ENCODE data around the gene EEF2KMT. TPM values are rescaled to one million over a fixed set of nuclear protein-coding genes. Genes with fewer than 3 reads are reported as not detected.
"Not testable (repeated sequence)": the region's sequence is repeated elsewhere in the genome, so short reads cannot be mapped to it uniquely, and the experiment has no call there.

EEF2KMT gene, protein sequence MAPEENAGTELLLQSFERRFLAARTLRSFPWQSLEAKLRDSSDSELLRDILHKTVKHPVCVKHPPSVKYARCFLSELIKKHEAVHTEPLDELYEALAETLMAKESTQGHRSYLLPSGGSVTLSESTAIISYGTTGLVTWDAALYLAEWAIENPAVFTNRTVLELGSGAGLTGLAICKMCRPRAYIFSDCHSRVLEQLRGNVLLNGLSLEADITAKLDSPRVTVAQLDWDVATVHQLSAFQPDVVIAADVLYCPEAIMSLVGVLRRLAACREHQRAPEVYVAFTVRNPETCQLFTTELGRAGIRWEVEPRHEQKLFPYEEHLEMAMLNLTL
- total RNA-seq, result 10 to 100 TPM in 1 of 2 donors, 1 to 10 TPM in 1; 8.6 to 15.6 TPM
- 11.7 TPM for polyA plus RNA-seq (2013, experiment 1 of 2)
- 10.2 TPM for polyA plus RNA-seq (2013, experiment 2 of 2)
- long read RNA-seq, experiment 1, partial matches to known transcripts, result 3 of 6 reads
- long read RNA-seq, experiment 1, other reads (novel, unspliced or antisense), result 3 of 6 reads
- long read RNA-seq, experiment 2, transcript EEF2KMT-201 (8 exons, 2,390 nt), result major isoform, 15 of 36 reads
- long read RNA-seq, experiment 2, partial matches to known transcripts, result 3 of 36 reads
- long read RNA-seq, experiment 2, other reads (novel, unspliced or antisense), result 15 of 36 reads
- long read RNA-seq, experiment 3, transcript EEF2KMT-201 (8 exons, 2,390 nt), result major isoform, 46 of 105 reads
- long read RNA-seq, experiment 3, transcript EEF2KMT-202 (7 exons, 2,268 nt), result minor isoform, 12 of 105 reads
- long read RNA-seq, experiment 3, partial matches to known transcripts, result 3 of 105 reads
- long read RNA-seq, experiment 3, other reads (novel, unspliced or antisense), result 43 of 105 reads
- long read RNA-seq, experiment 4, transcript EEF2KMT-201 (8 exons, 2,390 nt), result major isoform, 7 of 17 reads
- long read RNA-seq, experiment 4, transcript EEF2KMT-202 (7 exons, 2,268 nt), result major isoform, 7 of 17 reads
- long read RNA-seq, experiment 4, partial matches to known transcripts, result 0 of 17 reads
- long read RNA-seq, experiment 4, other reads (novel, unspliced or antisense), result 3 of 17 reads

- H3K36me3 ChIP-seq (ENCODE audit: control insufficient read depth, insufficient read depth, low read length); H3K9me3 Mint-ChIP-seq; H3K4me1 Mint-ChIP-seq; H3K27me3 Mint-ChIP-seq (ENCODE audit: insufficient read depth); H3K27ac ChIP-seq (ENCODE audit: low read depth, low read length); H3K27me3 ChIP-seq (ENCODE audit: control insufficient read depth, insufficient read depth, low read length, poor library complexity, severe bottlenecking); H3K4me1 ChIP-seq (ENCODE audit: control insufficient read depth, insufficient read depth, low read length); H3K36me3 Mint-ChIP-seq (ENCODE audit: low read depth); H3K9me3 ChIP-seq (ENCODE audit: control insufficient read depth, low read length): not testable (repeated sequence)
- DNase-seq, result peak; percentile 99
- WGBS, 2 experiments (ENCODE audit: insufficient coverage in 1 of 2, insufficient read length in 1 of 2), result 0% methylated on average over 14 to 67 of the region's 67 CpGs
- Histone ChIP-seq H3K9ac (ENCODE audit: extremely low read depth, low read length, poor library complexity, severe bottlenecking) (peak within 1 kb of the TSS; percentile 41), H3K4me3 (ENCODE audit: low read length) (peak within 1 kb of the TSS; percentile 82)
- peak within 1 kb of the TSS; percentile 80 for H3K4me3 Mint-ChIP-seq
- H3K27ac Mint-ChIP-seq, result peak within 1 kb of the TSS; percentile 92
These were observed at the start of gene EEF2KMT for GRCh38 chr16:5097470-5098220. TSS of gene EEF2KMT (minus strand) at chr16:5097795. CDS start at chr16:5097739, 56 bp downstream.

GRCh38 chr16:5144621-5144956, 47.0 kb upstream of the EEF2KMT start:
- not testable (repeated sequence) for H3K36me3 ChIP-seq (ENCODE audit: control insufficient read depth, insufficient read depth, low read length); H3K27me3 ChIP-seq (ENCODE audit: control insufficient read depth, insufficient read depth, low read length, poor library complexity, severe bottlenecking); H3K9ac ChIP-seq (ENCODE audit: extremely low read depth, low read length, poor library complexity, severe bottlenecking); H3K27ac ChIP-seq (ENCODE audit: low read depth, low read length); H3K27me3 Mint-ChIP-seq (ENCODE audit: insufficient read depth); DNase-seq; H3K9me3 Mint-ChIP-seq; H3K4me1 Mint-ChIP-seq; H3K4me3 ChIP-seq (ENCODE audit: low read length); H3K4me3 Mint-ChIP-seq; H3K36me3 Mint-ChIP-seq (ENCODE audit: low read depth); H3K9me3 ChIP-seq (ENCODE audit: control insufficient read depth, low read length); H3K4me1 ChIP-seq (ENCODE audit: control insufficient read depth, insufficient read depth, low read length); H3K27ac Mint-ChIP-seq
- 91 to 100% methylated on average over 1 of the region's 1 CpG for WGBS, 2 experiments (ENCODE audit: insufficient coverage in 1 of 2, insufficient read length in 1 of 2)

- no peaks in the 10 kb centered on the region for H3K27me3 ChIP-seq (ENCODE audit: control insufficient read depth, insufficient read depth, low read length, poor library complexity, severe bottlenecking)
- no peaks in the 10 kb centered on the region for H3K36me3 ChIP-seq (ENCODE audit: control insufficient read depth, insufficient read depth, low read length)
- no peak overlapping the region for H3K4me3 ChIP-seq (ENCODE audit: low read length)
- no peak overlapping the region for H3K27ac ChIP-seq (ENCODE audit: low read depth, low read length)
- H3K4me1 ChIP-seq (ENCODE audit: control insufficient read depth, insufficient read depth, low read length), result no peaks in the 10 kb centered on the region
- Mint-ChIP-seq H3K9me3 (peaks cover 2% of the 10 kb centered on the region), H3K27ac (no peak overlapping the region), H3K27me3 (ENCODE audit: insufficient read depth) (peaks cover 8% of the 10 kb centered on the region), H3K4me1 (peaks cover 2% of the 10 kb centered on the region), H3K4me3 (no peak overlapping the region), H3K36me3 (ENCODE audit: low read depth) (no peaks in the 10 kb centered on the region)
- no peak overlapping the region for H3K9ac ChIP-seq (ENCODE audit: extremely low read depth, low read length, poor library complexity, severe bottlenecking)
- no peaks in the 10 kb centered on the region for H3K9me3 ChIP-seq (ENCODE audit: control insufficient read depth, low read length)
- WGBS, 2 experiments (ENCODE audit: insufficient coverage in 1 of 2, insufficient read length in 1 of 2), result 79 to 88% methylated on average over 7 of the region's 7 CpGs
- no peak for DNase-seq
- TF ChIP-seq, protein P1, sequence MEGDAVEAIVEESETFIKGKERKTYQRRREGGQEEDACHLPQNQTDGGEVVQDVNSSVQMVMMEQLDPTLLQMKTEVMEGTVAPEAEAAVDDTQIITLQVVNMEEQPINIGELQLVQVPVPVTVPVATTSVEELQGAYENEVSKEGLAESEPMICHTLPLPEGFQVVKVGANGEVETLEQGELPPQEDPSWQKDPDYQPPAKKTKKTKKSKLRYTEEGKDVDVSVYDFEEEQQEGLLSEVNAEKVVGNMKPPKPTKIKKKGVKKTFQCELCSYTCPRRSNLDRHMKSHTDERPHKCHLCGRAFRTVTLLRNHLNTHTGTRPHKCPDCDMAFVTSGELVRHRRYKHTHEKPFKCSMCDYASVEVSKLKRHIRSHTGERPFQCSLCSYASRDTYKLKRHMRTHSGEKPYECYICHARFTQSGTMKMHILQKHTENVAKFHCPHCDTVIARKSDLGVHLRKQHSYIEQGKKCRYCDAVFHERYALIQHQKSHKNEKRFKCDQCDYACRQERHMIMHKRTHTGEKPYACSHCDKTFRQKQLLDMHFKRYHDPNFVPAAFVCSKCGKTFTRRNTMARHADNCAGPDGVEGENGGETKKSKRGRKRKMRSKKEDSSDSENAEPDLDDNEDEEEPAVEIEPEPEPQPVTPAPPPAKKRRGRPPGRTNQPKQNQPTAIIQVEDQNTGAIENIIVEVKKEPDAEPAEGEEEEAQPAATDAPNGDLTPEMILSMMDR (conservative IDR thresholded peaks at IDR 0.05), result no peak
These were observed 46.4 kb upstream of the EEF2KMT start for GRCh38 chr16:5143761-5144620.

GRCh38 chr16:5140151-5140550, 42.6 kb upstream of the EEF2KMT start:
- not testable (repeated sequence) for H3K27me3 ChIP-seq (ENCODE audit: control insufficient read depth, insufficient read depth, low read length, poor library complexity, severe bottlenecking)

GRCh38 chr16:5134739-5135452, 37.3 kb upstream of the EEF2KMT start:
- H3K27me3 ChIP-seq (ENCODE audit: control insufficient read depth, insufficient read depth, low read length, poor library complexity, severe bottlenecking); H3K4me3 ChIP-seq (ENCODE audit: low read length); H3K4me3 Mint-ChIP-seq; H3K27me3 Mint-ChIP-seq (ENCODE audit: insufficient read depth); H3K9ac ChIP-seq (ENCODE audit: extremely low read depth, low read length, poor library complexity, severe bottlenecking); H3K27ac ChIP-seq (ENCODE audit: low read depth, low read length); H3K36me3 ChIP-seq (ENCODE audit: control insufficient read depth, insufficient read depth, low read length); H3K4me1 ChIP-seq (ENCODE audit: control insufficient read depth, insufficient read depth, low read length); H3K36me3 Mint-ChIP-seq (ENCODE audit: low read depth); H3K9me3 ChIP-seq (ENCODE audit: control insufficient read depth, low read length); H3K9me3 Mint-ChIP-seq: not testable (repeated sequence)
- 53 to 56% methylated on average over 5 to 13 of the region's 13 CpGs for WGBS, 2 experiments (ENCODE audit: insufficient coverage in 1 of 2, insufficient read length in 1 of 2)
- Mint-ChIP-seq H3K4me1 (peaks cover 10% of the 10 kb centered on the region), H3K27ac (peak overlapping the region; percentile 79)
- DNase-seq, result peak; percentile 78

More at GRCh38 chr16:5140151-5140550, 42.6 kb upstream of the EEF2KMT start:
- H3K27ac ChIP-seq (ENCODE audit: low read depth, low read length); H3K4me1 ChIP-seq (ENCODE audit: control insufficient read depth, insufficient read depth, low read length); H3K9me3 Mint-ChIP-seq; DNase-seq; H3K4me3 Mint-ChIP-seq; H3K27ac Mint-ChIP-seq; H3K4me1 Mint-ChIP-seq; H3K36me3 Mint-ChIP-seq (ENCODE audit: low read depth); H3K4me3 ChIP-seq (ENCODE audit: low read length); H3K36me3 ChIP-seq (ENCODE audit: control insufficient read depth, insufficient read depth, low read length); H3K9ac ChIP-seq (ENCODE audit: extremely low read depth, low read length, poor library complexity, severe bottlenecking); H3K27me3 Mint-ChIP-seq (ENCODE audit: insufficient read depth); H3K9me3 ChIP-seq (ENCODE audit: control insufficient read depth, low read length): not testable (repeated sequence)
- 83 to 86% methylated on average over 5 to 7 of the region's 7 CpGs for WGBS, 2 experiments (ENCODE audit: insufficient coverage in 1 of 2, insufficient read length in 1 of 2)

Measured in endodermal cell (in vitro differentiated cells).